Measurements from ENCODE around the gene VTCN1. TPM values are rescaled to one million over a fixed set of nuclear protein-coding genes. Genes with fewer than 3 reads are reported as not detected.

The VTCN1 gene
- total RNA-seq, 1 donor from 2014 or later: 0.29 TPM

DNA sequence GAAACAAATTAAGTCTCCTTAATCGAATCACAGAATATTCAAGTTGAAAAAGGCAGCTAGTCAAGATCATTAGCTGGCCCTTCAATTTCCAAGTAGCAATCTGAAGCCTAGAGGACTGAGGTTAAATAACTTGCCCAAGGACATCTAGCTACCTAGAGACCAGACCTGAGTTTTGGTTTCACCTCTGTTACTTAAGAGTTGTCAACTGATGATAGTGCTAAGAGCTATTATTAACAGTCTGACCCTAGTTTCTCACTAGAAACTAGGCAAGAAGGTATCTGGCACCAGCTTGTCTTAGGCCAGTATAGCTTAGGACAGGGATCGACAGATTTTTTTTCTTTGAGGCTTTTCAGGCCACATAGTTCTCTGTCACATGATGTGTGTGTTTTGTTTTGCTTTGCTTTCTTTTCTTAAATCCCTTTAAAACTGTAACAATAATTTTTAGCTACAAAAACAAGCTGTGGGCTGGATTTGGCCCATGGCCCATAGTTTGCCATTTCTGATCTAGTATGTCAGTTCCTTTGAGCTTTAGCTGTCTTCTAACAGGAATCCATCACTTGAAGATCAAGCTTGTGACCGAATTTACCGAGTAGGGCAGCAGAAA, 112.3 kb downstream of the VTCN1 start:
- H3K27me3 ChIP-seq (ENCODE audit: control insufficient read depth, insufficient read depth, low read length): no peaks in the 10 kb centered on the region
- H3K36me3 ChIP-seq (ENCODE audit: control insufficient read depth, insufficient read depth, low read length): no peaks in the 10 kb centered on the region
- DNase-seq (ENCODE audit: low read depth): no peak
- TF ChIP-seq, protein P1, sequence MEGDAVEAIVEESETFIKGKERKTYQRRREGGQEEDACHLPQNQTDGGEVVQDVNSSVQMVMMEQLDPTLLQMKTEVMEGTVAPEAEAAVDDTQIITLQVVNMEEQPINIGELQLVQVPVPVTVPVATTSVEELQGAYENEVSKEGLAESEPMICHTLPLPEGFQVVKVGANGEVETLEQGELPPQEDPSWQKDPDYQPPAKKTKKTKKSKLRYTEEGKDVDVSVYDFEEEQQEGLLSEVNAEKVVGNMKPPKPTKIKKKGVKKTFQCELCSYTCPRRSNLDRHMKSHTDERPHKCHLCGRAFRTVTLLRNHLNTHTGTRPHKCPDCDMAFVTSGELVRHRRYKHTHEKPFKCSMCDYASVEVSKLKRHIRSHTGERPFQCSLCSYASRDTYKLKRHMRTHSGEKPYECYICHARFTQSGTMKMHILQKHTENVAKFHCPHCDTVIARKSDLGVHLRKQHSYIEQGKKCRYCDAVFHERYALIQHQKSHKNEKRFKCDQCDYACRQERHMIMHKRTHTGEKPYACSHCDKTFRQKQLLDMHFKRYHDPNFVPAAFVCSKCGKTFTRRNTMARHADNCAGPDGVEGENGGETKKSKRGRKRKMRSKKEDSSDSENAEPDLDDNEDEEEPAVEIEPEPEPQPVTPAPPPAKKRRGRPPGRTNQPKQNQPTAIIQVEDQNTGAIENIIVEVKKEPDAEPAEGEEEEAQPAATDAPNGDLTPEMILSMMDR (IDR thresholded peaks at IDR 0.05; ENCODE audit: insufficient read depth, low read length, poor library complexity, severe bottlenecking): no peak
- no peak overlapping the region for H3K4me3 ChIP-seq (ENCODE audit: low read depth, low read length)

DNA sequence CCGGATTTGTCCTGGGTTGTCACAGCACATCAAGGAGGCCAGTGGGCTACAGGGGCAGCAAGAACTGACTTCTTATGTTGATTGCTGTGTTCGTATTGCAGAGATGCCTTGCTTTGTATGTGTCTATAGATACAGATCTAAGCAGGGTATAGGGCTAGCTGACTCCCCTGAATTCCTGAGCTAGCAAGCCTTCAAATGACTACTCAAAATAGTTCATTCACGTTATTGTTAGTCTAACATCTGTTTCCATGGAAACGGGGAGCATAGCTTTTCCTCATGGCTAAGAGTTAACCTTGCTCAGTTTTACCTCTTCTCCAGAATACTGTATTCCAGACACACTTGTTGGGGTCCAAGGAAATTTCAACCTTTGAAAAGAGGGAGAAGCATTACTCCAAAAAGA, 113.3 kb downstream of the VTCN1 start:
- no peak overlapping the region for H3K4me3 ChIP-seq (ENCODE audit: low read depth, low read length)
- no peaks in the 10 kb centered on the region for H3K27me3 ChIP-seq (ENCODE audit: control insufficient read depth, insufficient read depth, low read length)
- no peak for DNase-seq (ENCODE audit: low read depth)
- TF ChIP-seq, protein P1 (IDR thresholded peaks at IDR 0.05; ENCODE audit: insufficient read depth, low read length, poor library complexity, severe bottlenecking): no peak
- no peaks in the 10 kb centered on the region for H3K36me3 ChIP-seq (ENCODE audit: control insufficient read depth, insufficient read depth, low read length)

DNA sequence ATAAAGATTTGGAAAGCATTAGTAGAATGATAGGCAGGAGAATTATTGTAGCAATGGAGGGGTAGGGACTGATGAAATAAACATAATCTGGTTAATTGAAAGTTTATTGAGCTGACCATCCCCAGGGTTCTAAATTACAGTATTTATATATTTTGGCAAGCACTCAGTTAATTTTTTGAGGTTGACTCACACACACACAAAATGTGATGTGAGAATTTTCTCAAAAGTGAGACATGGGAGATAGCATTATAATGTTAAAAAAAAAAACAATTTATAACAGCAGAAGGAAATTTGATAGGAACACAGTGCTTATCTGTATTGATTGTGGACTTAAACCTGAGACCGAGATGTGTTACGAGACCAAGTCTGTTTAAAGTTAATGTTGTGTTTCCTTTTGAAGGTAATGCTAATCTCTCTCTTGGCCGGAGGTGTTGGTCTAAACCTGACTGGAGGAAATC, 113.7 kb downstream of the VTCN1 start:
- DNase-seq (ENCODE audit: low read depth): no peak
- H3K36me3 ChIP-seq (ENCODE audit: control insufficient read depth, insufficient read depth, low read length): no peaks in the 10 kb centered on the region
- no peaks in the 10 kb centered on the region for H3K27me3 ChIP-seq (ENCODE audit: control insufficient read depth, insufficient read depth, low read length)
- TF ChIP-seq, protein P1 (IDR thresholded peaks at IDR 0.05; ENCODE audit: insufficient read depth, low read length, poor library complexity, severe bottlenecking): no peak
- no peak overlapping the region for H3K4me3 ChIP-seq (ENCODE audit: low read depth, low read length)

DNA sequence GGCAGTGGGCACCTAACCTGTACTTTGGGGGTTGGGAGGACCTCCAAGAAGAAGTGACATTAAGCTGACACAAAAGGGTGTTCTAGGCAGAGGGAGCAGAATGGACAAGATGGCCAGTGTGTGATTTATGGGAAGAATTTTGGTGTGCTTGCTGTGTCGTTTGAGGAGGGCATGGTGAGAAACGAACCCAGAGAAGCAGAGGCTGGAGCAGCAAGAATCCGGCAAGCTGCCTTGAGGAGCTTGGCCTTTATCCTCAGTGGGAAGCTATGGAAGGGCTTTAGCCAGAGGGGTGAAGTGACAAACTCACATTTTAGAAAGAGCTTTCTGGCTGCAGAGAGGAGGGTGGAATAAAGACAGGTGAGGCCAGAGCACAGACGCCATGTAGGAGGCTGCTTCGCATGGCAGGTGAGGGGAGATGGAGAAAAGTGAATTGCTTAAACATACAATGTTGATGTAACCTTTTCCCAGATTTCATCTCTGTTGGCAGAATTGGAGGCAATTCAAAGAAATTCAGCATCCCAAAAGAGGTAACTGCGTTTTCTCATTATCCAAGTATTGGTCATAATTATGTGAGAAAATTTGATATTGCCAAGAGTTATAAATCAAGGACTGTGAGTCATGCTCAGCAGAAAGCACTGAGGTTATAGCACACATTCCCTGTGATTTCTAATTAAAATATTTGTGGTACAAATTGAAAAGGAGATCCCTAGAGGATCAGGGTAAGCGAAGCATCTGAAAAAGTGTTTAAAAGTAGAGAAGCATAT, 115.7 kb downstream of the VTCN1 start:
- H3K27me3 ChIP-seq (ENCODE audit: control insufficient read depth, insufficient read depth, low read length): no peaks in the 10 kb centered on the region
- no peak for DNase-seq (ENCODE audit: low read depth)
- no peak overlapping the region for H3K4me3 ChIP-seq (ENCODE audit: low read depth, low read length)
- TF ChIP-seq, protein P1 (IDR thresholded peaks at IDR 0.05; ENCODE audit: insufficient read depth, low read length, poor library complexity, severe bottlenecking): no peak
- H3K36me3 ChIP-seq (ENCODE audit: control insufficient read depth, insufficient read depth, low read length): no peaks in the 10 kb centered on the region

DNA sequence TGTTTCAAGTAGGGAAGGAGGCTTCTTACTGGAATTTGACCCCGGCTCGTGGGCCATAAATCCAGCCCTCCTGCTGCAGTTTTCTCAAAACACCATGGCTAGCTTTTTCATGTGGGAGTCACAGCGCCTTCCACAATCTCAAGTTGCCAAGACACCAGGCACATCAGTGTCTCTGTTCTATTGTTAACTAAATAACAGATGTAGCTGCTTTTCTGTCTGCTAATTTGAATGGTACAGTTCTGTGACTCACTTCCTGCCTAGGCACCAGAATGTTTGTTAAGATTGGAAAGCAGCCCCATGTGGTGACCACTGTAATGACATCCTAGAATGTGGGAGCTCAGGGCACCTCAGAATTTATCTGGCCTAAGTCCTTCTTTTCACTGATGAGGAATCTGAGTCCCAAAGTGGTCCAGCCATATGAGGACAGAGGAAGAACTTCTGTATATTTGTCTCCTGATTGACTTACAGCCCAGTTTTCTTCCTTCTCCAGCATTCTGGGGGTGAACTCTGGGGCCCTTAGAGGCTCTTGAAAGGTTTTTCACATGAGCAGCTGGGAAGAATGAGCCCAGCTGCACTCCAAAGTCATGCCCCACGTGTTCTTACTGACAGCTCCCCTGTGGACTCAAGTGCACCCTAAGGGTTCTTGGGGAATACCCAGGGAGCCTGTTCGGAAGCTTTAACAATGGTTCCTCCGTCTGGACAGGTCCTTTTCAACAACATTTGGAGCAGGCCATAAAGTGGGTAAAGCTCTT, 116.7 kb downstream of the VTCN1 start:
- H3K36me3 ChIP-seq (ENCODE audit: control insufficient read depth, insufficient read depth, low read length): no peaks in the 10 kb centered on the region
- DNase-seq (ENCODE audit: low read depth): peak; percentile 61
- no peaks in the 10 kb centered on the region for H3K27me3 ChIP-seq (ENCODE audit: control insufficient read depth, insufficient read depth, low read length)
- TF ChIP-seq, protein P1 (IDR thresholded peaks at IDR 0.05; ENCODE audit: insufficient read depth, low read length, poor library complexity, severe bottlenecking): peak; percentile 42
- no peak overlapping the region for H3K4me3 ChIP-seq (ENCODE audit: low read depth, low read length)

Other genes with a start within 250 kb of the VTCN1 start
- gene CD101, start 209.2 kb downstream of the VTCN1 start, total RNA-seq: 0.08 and 0.75 TPM in 2 replicates
- gene TTF2, start 150.6 kb downstream of the VTCN1 start, total RNA-seq: 7.1 and 14.3 TPM in 2 replicates
- gene TRIM45, start 89.2 kb downstream of the VTCN1 start, total RNA-seq: 4.3 and 7.4 TPM in 2 replicates
- gene MAN1A2, start 156.5 kb upstream of the VTCN1 start, total RNA-seq: 22.0 and 27.5 TPM in 2 replicates